ENCODE measurements around the gene SLC22A4.

DNA sequence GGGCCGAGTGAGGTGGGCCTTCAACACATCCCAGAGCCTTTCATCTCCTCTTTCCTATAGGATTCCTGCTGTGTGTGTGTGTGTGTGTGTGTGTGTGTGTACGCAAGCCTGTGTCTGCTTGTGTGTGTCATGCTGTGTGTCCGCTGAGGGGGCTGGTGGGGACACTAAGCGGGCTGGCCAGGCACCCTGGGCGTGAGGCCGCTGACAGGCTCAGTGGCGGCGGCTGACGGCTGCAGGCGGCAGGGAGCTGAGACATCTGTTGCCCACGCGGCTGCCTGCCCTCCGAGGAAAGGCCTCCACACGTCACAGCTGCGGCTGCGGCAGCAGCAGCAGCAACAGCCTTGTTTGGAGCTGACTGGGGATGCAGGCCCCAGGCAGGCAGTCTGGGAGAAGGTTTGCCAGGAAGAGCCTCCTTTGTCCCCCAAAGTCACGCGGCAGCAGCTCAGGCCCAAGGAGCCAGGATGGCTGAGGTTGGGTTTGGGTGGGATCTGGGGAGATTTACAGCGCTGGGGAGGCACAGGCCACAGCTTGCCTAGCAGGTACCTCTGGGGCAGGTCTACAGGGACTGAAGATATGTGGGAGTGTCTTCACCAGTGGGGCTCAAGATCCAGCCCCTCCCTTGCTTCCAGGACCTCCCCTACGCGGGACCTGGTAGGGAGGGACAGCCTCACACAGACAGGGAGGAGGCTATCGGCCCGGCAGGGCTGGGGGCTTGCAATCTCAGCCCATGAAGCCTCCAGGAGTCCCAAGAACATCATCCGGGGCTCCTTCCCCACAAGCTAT, 34.9 kb upstream of the SLC22A4 start:
- TF ChIP-seq POLR2AphosphoS5 (IDR thresholded peaks at IDR 0.05; ENCODE audit: low read depth, low read length) (no peak), POLR2A (IDR thresholded peaks at IDR 0.05; ENCODE audit: low read depth, low read length) (no peak), TAF1 (IDR thresholded peaks at IDR 0.05; ENCODE audit: borderline replicate concordance, low read depth, low read length) (no peak)
